Aorta (tissue), 5 donors: Measurements from ENCODE around the gene GRM7. TPM values are rescaled to one million over a fixed set of nuclear protein-coding genes. Genes with fewer than 3 reads are reported as not detected.
A peak's percentile ranks its signal among the peaks of the same experiment; 100 is the strongest.

Source experiments
- ATAC-seq: fragments of 200-7000 bp; cut with Tn5 transposase; one replicate; pipeline ENCODE4 v1.9.1; 2022; ENCODE audit warnings: moderate library complexity; ENCODE audit not compliant: low FRiP score
- DNase-seq, 2 donors: peaks; one replicate each; pipeline ENCODE4 v3.0.0-alpha.2; 2020
- H3K27ac ChIP-seq, 2 donors: one replicate each; pipeline ENCODE4 v1.5.1; 2013; ENCODE audit warnings: low read length in 2 of 2, mild to moderate bottlenecking in 2 of 2, moderate library complexity in 2 of 2, control low read depth in 1 of 2, inconsistent platforms in 1 of 2, low read depth in 1 of 2
- H3K27me3 ChIP-seq, 2 donors: one replicate each; pipeline ENCODE4 v1.6.1; 2013; ENCODE audit warnings: control low read depth in 1 of 2, low read length in 1 of 2, mild to moderate bottlenecking in 1 of 2, moderate library complexity in 1 of 2; ENCODE audit not compliant: insufficient read depth in 2 of 2, control insufficient read depth in 1 of 2
- H3K36me3 ChIP-seq, 2 donors: one replicate each; pipeline ENCODE4 v1.6.1; 2013; ENCODE audit warnings: control low read depth in 1 of 2, low read length in 1 of 2, mild to moderate bottlenecking in 1 of 2; ENCODE audit not compliant: insufficient read depth in 2 of 2, control insufficient read depth in 1 of 2
- H3K4me1 ChIP-seq, 2 donors: one replicate each; pipeline ENCODE4 v1.6.1; 2013; ENCODE audit warnings: low read length in 2 of 2, control low read depth in 1 of 2, mild to moderate bottlenecking in 1 of 2, moderate library complexity in 1 of 2; ENCODE audit not compliant: insufficient read depth in 2 of 2, control insufficient read depth in 1 of 2
- H3K4me3 ChIP-seq, 2 donors: one replicate each; pipeline ENCODE4 v1.5.1; 2013; ENCODE audit warnings: low read length in 2 of 2, control low read depth in 1 of 2, mild to moderate bottlenecking in 1 of 2
- H3K9me3 ChIP-seq: one replicate; pipeline ENCODE4 v1.6.1; 2013; ENCODE audit warnings: mild to moderate bottlenecking, low read length; ENCODE audit not compliant: control insufficient read depth
- WGBS, 2 donors: extraction: QIAGEN DNeasy Blood & Tissue Kit; methylation state at CpG; one replicate each; pipeline ENCODE4 v1.1.7; 2013; 5-methylcytosine and 5-hydroxymethylcytosine counted together
- intact Hi-C, 2 donors: fragments of 100-400 bp; cut with DNase I; formaldehyde crosslinking; loops; one replicate each; pipeline versions ENCODE4 v1.14.2 to v1.15.0; 2022
- polyA plus RNA-seq, 2 donors: library from polyadenylated mRNA; stranded (reverse); fragments of 200-250 nt; gene quantifications; one replicate each; pipeline ENCODE4 v1.2.3, GENCODE V29; 2013
- total RNA-seq, 2 donors: library from RNA; stranded (reverse); fragmentation: NEBNext Ultra II Directional; extraction: Animal tissue kit (Norgen Biotek cat#: 25700); gene quantifications; one replicate each; pipeline ENCODE4 v1.2.1, GENCODE V29; 2021
- donor health status: healthy with polysubstance abuse.
- donor health status: Bipolar disorder and iron deficiency.
- donor health status: DM: no; HTN: no; CAD: no.
- donor health status: DM: no; HTN: no; CAD: no.
- donor health status: DM: yes; HTN: yes; CAD: no.

Gene GRM7
- total and polyA plus RNA-seq, 4 donors: 0.10 to 2.5 (median 0.50) TPM

GRCh38 chr3:7340795-7341194 lies 479.9 kb downstream of the GRM7 start:
- 70 to 77% methylated on average over 2 of the region's 2 CpGs for WGBS, 2 donors
- Histone ChIP-seq H3K9me3 (no peaks in the 10 kb centered on the region), H3K27ac (no peak overlapping the region), H3K4me1 (no peaks in the 10 kb centered on the region), H3K4me3 (no peak overlapping the region), H3K27me3 (no peaks in the 10 kb centered on the region), H3K36me3 (no peaks in the 10 kb centered on the region)
- DNase-seq: no peak
- ATAC-seq: no peak
- intact Hi-C loops: no loop called here

- no peaks in the 10 kb centered on the region for H3K4me1 ChIP-seq
- H3K27ac ChIP-seq: no peak overlapping the region
- no peak for ATAC-seq
- H3K9me3 ChIP-seq: no peaks in the 10 kb centered on the region
- H3K4me3 ChIP-seq: no peak overlapping the region
- intact Hi-C loops: no loop called here
- DNase-seq: no peak
- 90 to 94% methylated on average over 2 of the region's 2 CpGs for WGBS, 2 donors
- H3K27me3 ChIP-seq: no peaks in the 10 kb centered on the region
- H3K36me3 ChIP-seq: no peaks in the 10 kb centered on the region
Observed at GRCh38 chr3:7346364-7346763, 485.4 kb downstream of the GRM7 start.

- Histone ChIP-seq H3K27me3 (no peaks in the 10 kb centered on the region), H3K9me3 (no peaks in the 10 kb centered on the region), H3K36me3 (no peaks in the 10 kb centered on the region), H3K4me1 (no peaks in the 10 kb centered on the region), H3K27ac (no peak overlapping the region), H3K4me3 (no peak overlapping the region)
- no peak for ATAC-seq
- WGBS, 2 donors: 96 to 100% methylated on average over 1 of the region's 1 CpG
- intact Hi-C loops: no loop called here
- DNase-seq: no peak
Observed at GRCh38 chr3:7357101-7357500, 496.2 kb downstream of the GRM7 start.

- intact Hi-C loops: no loop called here
- H3K4me3 ChIP-seq: no peak overlapping the region
- WGBS, 2 donors: 79 to 81% methylated on average over 1 of the region's 1 CpG
- DNase-seq (no peak), ATAC-seq (no peak)
- H3K36me3 ChIP-seq: no peaks in the 10 kb centered on the region
- H3K27ac ChIP-seq: no peak overlapping the region
- no peaks in the 10 kb centered on the region for H3K9me3 ChIP-seq
- no peaks in the 10 kb centered on the region for H3K4me1 ChIP-seq
- H3K27me3 ChIP-seq: no peaks in the 10 kb centered on the region
Observed at GRCh38 chr3:7367968-7368367, 507.1 kb downstream of the GRM7 start.

GRCh38 chr3:7368597-7368996 lies 507.7 kb downstream of the GRM7 start:
- whole genome bisulfite sequencing, 2 donors: 93% methylated on average over 2 of the region's 2 CpGs
- Histone ChIP-seq H3K27me3 (no peaks in the 10 kb centered on the region), H3K36me3 (no peaks in the 10 kb centered on the region), H3K4me3 (no peak overlapping the region), H3K27ac (no peak overlapping the region), H3K4me1 (no peaks in the 10 kb centered on the region), H3K9me3 (no peaks in the 10 kb centered on the region)
- DNase-seq (no peak), ATAC-seq (no peak)
- intact Hi-C loops: no loop called here

- Histone ChIP-seq H3K27ac (no peak overlapping the region), H3K36me3 (no peaks in the 10 kb centered on the region), H3K4me1 (no peaks in the 10 kb centered on the region), H3K9me3 (no peaks in the 10 kb centered on the region), H3K4me3 (no peak overlapping the region), H3K27me3 (no peaks in the 10 kb centered on the region)
- ATAC-seq: no peak
- WGBS, 2 donors: 60 to 74% methylated on average over 7 of the region's 7 CpGs
- no peak for DNase-seq
- intact Hi-C loops: no loop called here
Observed at GRCh38 chr3:7371693-7372572, 511.0 kb downstream of the GRM7 start.

GRCh38 chr3:7377103-7377502 lies 516.2 kb downstream of the GRM7 start:
- Histone ChIP-seq H3K27ac (no peak overlapping the region), H3K4me3 (no peak overlapping the region), H3K27me3 (no peaks in the 10 kb centered on the region), H3K9me3 (no peaks in the 10 kb centered on the region), H3K4me1 (no peaks in the 10 kb centered on the region), H3K36me3 (no peaks in the 10 kb centered on the region)
- 95 to 96% methylated on average over 2 of the region's 2 CpGs for WGBS, 2 donors
- DNase-seq: no peak
- no peak for ATAC-seq
- intact Hi-C loops: no loop called here

GRCh38 chr3:7381741-7382140 lies 520.8 kb downstream of the GRM7 start:
- Histone ChIP-seq H3K4me1 (peaks cover 0 to 6% of the 10 kb centered on the region in 2 donors), H3K4me3 (no peak overlapping the region), H3K9me3 (no peaks in the 10 kb centered on the region), H3K27ac (no peak overlapping the region), H3K27me3 (no peaks in the 10 kb centered on the region), H3K36me3 (no peaks in the 10 kb centered on the region)
- intact Hi-C loops: no loop called here
- ATAC-seq (no peak), DNase-seq (no peak)

- DNase-seq (no peak), ATAC-seq (peak; percentile 46)
- Histone ChIP-seq H3K27me3 (no peaks in the 10 kb centered on the region), H3K36me3 (no peaks in the 10 kb centered on the region), H3K27ac (no peak overlapping the region), H3K4me3 (no peak overlapping the region), H3K4me1 (peaks cover 0 to 6% of the 10 kb centered on the region in 2 donors), H3K9me3 (no peaks in the 10 kb centered on the region)
- intact Hi-C loops: no loop called here
- WGBS, 2 donors: 17 to 23% methylated on average over 2 of the region's 2 CpGs
Observed at GRCh38 chr3:7382293-7383010, 521.5 kb downstream of the GRM7 start.
